Activated B cell treated with CpG ODN at 0.5 μM for 24 hours (primary cell): Measurements from ENCODE around the gene MEG3. TPM values are rescaled to one million over a fixed set of nuclear protein-coding genes. Genes with fewer than 3 reads are reported as not detected.

Experiments
- ATAC-seq: fragments of 200-7000 bp; cut with Tn5 transposase; one replicate; pipeline ENCODE4 v1.10.0; 2021; ENCODE audit warnings: low read depth, mild to moderate bottlenecking, moderate library complexity
- CTCF ChIA-PET: fragments of 350-600 bp; sonication (Branson Sonifier 250); formaldehyde crosslinking; loops from one replicate; lab custom pipeline; 2021; ENCODE audit warnings: antibody characterized with exemption; lab: Charles Lee
- POLR2A ChIA-PET: fragments of 350-600 bp; sonication (Branson Sonifier 250); formaldehyde crosslinking; loops from one replicate; lab custom pipeline; 2021; ENCODE audit warnings: antibody characterized with exemption; lab: Charles Lee
- DNase-seq: peaks from one replicate; pipeline ENCODE4 v3.0.0; 2022
- H3K27ac Mint-ChIP-seq: one replicate; pipeline ENCODE4 v1.8.0; 2020; ENCODE audit warnings: mixed read lengths
- H3K27me3 Mint-ChIP-seq: one replicate; pipeline ENCODE4 v1.8.0; 2021; ENCODE audit warnings: mixed read lengths
- H3K36me3 Mint-ChIP-seq: one replicate; pipeline ENCODE4 v1.8.0; 2021; ENCODE audit warnings: low read depth, mixed read lengths
- H3K4me1 Mint-ChIP-seq: one replicate; pipeline ENCODE4 v1.8.0; 2021; ENCODE audit warnings: mixed read lengths
- H3K4me3 Mint-ChIP-seq: one replicate; pipeline ENCODE4 v1.8.0; 2020; ENCODE audit warnings: mild to moderate bottlenecking, mixed read lengths
- H3K9me3 Mint-ChIP-seq: one replicate; pipeline ENCODE4 v1.8.0; 2020; ENCODE audit warnings: mixed read lengths
- intact Hi-C: fragments of 100-400 bp; cut with micrococcal nuclease; formaldehyde crosslinking; loops from one replicate; pipeline ENCODE4 v1.15.1; 2024
- total RNA-seq: library from RNA; stranded (reverse); gene quantifications from 2 replicates; pipeline ENCODE4 v1.2.3, GENCODE V29; 2022
- TF ChIP-seq, protein P1 (sequence below): fragments of 200-600 bp; IDR thresholded peaks from one replicate; pipeline ENCODE4 v1.8.0; 2022; ENCODE audit warnings: antibody characterized with exemption, mild to moderate bottlenecking

Gene MEG3
- total RNA-seq, 1 donor from 2014 or later: not detected

DNA sequence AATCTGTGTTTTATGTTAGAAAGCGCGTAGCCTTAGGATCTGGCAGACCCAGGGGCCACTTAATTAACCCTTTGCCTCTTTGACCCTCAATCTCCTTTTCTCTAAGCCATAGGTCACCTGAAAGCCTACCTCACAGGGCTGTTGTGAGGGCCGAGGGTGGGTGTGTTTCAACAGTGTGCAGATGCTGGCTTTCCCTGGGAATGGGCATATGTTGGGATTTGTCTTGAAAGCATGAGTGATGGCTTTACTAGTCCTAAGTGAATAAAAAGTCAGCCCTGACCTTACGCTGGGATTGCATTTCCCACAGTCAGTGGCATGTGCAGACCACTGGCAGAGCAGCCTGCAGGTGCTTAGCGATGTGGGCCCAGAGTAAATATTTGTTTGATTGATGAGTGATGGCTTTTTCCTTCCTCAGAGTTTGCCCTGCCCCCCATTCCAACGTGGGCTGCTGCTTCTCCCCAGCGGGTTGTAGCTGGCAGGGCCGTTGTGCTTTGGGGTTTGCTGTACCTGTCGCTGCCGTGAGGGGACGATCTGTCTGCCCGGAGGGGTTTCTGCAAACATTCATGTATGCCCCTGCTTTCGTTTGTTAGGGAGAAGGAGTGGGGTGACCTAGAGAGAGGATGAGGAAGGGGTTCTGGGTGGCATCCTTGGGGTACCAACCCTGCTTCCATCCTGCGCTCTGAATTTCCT is 31.5 kb downstream of the MEG3 start:
- no peaks in the 10 kb centered on the region for H3K4me1 Mint-ChIP-seq
- intact Hi-C loops: no loop called here
- no peaks in the 10 kb centered on the region for H3K27me3 Mint-ChIP-seq
- H3K4me3 Mint-ChIP-seq: no peak overlapping the region
- H3K36me3 Mint-ChIP-seq: no peaks in the 10 kb centered on the region
- H3K9me3 Mint-ChIP-seq: peaks cover 3% of the 10 kb centered on the region
- DNase-seq (no peak), ATAC-seq (no peak)
- POLR2A ChIA-PET: no interaction called here
- H3K27ac Mint-ChIP-seq: no peak overlapping the region
- TF ChIP-seq, protein P1, sequence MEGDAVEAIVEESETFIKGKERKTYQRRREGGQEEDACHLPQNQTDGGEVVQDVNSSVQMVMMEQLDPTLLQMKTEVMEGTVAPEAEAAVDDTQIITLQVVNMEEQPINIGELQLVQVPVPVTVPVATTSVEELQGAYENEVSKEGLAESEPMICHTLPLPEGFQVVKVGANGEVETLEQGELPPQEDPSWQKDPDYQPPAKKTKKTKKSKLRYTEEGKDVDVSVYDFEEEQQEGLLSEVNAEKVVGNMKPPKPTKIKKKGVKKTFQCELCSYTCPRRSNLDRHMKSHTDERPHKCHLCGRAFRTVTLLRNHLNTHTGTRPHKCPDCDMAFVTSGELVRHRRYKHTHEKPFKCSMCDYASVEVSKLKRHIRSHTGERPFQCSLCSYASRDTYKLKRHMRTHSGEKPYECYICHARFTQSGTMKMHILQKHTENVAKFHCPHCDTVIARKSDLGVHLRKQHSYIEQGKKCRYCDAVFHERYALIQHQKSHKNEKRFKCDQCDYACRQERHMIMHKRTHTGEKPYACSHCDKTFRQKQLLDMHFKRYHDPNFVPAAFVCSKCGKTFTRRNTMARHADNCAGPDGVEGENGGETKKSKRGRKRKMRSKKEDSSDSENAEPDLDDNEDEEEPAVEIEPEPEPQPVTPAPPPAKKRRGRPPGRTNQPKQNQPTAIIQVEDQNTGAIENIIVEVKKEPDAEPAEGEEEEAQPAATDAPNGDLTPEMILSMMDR: no peak
- CTCF ChIA-PET: no interaction called here

- POLR2A ChIA-PET: no interaction called here
- no peak overlapping the region for H3K4me3 Mint-ChIP-seq
- intact Hi-C loops: no loop called here
Measured at GRCh38 chr14:100857923-100858837, 32.3 kb downstream of the MEG3 start.

DNA sequence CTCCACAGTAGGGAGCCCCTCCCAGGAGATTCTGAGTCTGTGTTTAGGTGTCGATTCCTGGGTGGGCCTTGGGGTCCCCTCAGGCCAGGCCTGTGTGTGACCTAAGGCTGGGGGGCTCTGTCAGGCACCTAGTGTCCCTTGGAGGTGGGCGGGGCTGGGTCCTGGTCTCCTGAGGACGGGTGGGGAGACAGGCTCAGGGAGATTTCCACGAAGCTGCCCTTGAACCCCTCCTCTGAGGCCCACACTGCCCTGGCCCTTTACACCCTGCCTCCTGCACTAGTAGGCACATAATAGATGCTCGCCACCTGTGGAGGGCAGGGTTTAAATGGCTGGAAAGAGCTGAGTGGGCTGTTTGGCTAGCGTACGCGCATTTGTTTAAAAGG is 32.9 kb downstream of the MEG3 start:
- no peaks in the 10 kb centered on the region for H3K4me1 Mint-ChIP-seq
- H3K9me3 Mint-ChIP-seq: peaks cover 4% of the 10 kb centered on the region
- CTCF ChIA-PET: no interaction called here
- TF ChIP-seq, protein P1: no peak
- no peak for DNase-seq
- intact Hi-C loops: no loop called here
- ATAC-seq: no peak
- no peaks in the 10 kb centered on the region for H3K36me3 Mint-ChIP-seq
- POLR2A ChIA-PET: no interaction called here
- no peak overlapping the region for H3K27ac Mint-ChIP-seq
- H3K4me3 Mint-ChIP-seq: no peak overlapping the region
- H3K27me3 Mint-ChIP-seq: no peaks in the 10 kb centered on the region

More at GRCh38 chr14:100857923-100858837, 32.3 kb downstream of the MEG3 start:
- no peak for DNase-seq
- CTCF ChIA-PET: no interaction called here
- no peaks in the 10 kb centered on the region for H3K4me1 Mint-ChIP-seq
- no peak overlapping the region for H3K27ac Mint-ChIP-seq
- H3K27me3 Mint-ChIP-seq: no peaks in the 10 kb centered on the region
- TF ChIP-seq, protein P1: no peak
- no peak for ATAC-seq
- H3K9me3 Mint-ChIP-seq: peaks cover 4% of the 10 kb centered on the region
- no peaks in the 10 kb centered on the region for H3K36me3 Mint-ChIP-seq

DNA sequence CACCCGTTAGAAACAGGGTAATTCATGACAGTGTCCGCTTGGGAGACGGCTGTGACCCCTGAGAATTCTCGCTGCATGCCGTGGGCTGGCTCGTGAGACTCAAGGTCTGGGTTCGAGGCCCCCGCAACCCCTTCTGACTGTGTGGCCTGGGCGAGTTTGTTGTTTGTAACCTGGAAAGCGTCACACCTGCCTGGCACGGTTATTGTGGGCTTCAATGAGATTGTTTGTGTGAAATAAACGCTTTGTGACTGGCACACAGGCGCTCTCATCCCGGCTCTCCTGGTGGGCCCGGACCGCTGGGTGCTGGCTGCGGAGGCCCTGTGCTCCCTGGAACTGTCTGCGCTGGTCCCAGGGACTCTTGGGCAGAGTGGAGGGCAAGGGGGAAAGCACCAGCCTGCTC is 33.9 kb downstream of the MEG3 start:
- no peaks in the 10 kb centered on the region for H3K4me1 Mint-ChIP-seq
- no peak for DNase-seq

More for the DNA sequence above, 33.9 kb downstream of the MEG3 start:
- Mint-ChIP-seq H3K9me3 (peaks cover 4% of the 10 kb centered on the region), H3K27me3 (no peaks in the 10 kb centered on the region), H3K27ac (no peak overlapping the region), H3K36me3 (no peaks in the 10 kb centered on the region), H3K4me3 (no peak overlapping the region)
- intact Hi-C loops: no loop called here
- no peak for ATAC-seq
- TF ChIP-seq, protein P1: no peak
- ChIA-PET POLR2A (no interaction called here), CTCF (no interaction called here)
